ENCODE measurements around the gene ANKRA2. TPM values are rescaled to one million over a fixed set of nuclear protein-coding genes. Genes with fewer than 3 reads are reported as not detected.
"Not testable (repeated sequence)": the region's sequence is repeated elsewhere in the genome, so short reads cannot be mapped to it uniquely, and the experiment has no call there.

The ANKRA2 gene
- total RNA-seq, 1 donor from 2014 or later, result 10.8 TPM

GRCh38 chr5:73523861-73524260 lies 41.6 kb downstream of the ANKRA2 start:
- TF ChIP-seq CTCF (conservative IDR thresholded peaks at IDR 0.05; ENCODE audit: low read depth, low read length), result no peak
- H3K4me3 ChIP-seq (ENCODE audit: low read depth, low read length), result no peak overlapping the region
- no peak for DNase-seq (ENCODE audit: low read depth)

- TF ChIP-seq CTCF (conservative IDR thresholded peaks at IDR 0.05; ENCODE audit: low read depth, low read length), result no peak
- DNase-seq (ENCODE audit: low read depth), result no peak
- no peak overlapping the region for H3K4me3 ChIP-seq (ENCODE audit: low read depth, low read length)
Measured at GRCh38 chr5:73522989-73523388, 42.5 kb downstream of the ANKRA2 start.

GRCh38 chr5:73519531-73520283 lies 45.7 kb downstream of the ANKRA2 start:
- no peak for DNase-seq (ENCODE audit: low read depth)
- peak; percentile 81 for TF ChIP-seq CTCF (conservative IDR thresholded peaks at IDR 0.05; ENCODE audit: low read depth, low read length)
- H3K4me3 ChIP-seq (ENCODE audit: low read depth, low read length), result no peak overlapping the region

GRCh38 chr5:73515232-73515631 lies 50.2 kb downstream of the ANKRA2 start:
- TF ChIP-seq CTCF (conservative IDR thresholded peaks at IDR 0.05; ENCODE audit: low read depth, low read length), result no peak
- no peak overlapping the region for H3K4me3 ChIP-seq (ENCODE audit: low read depth, low read length)
- no peak for DNase-seq (ENCODE audit: low read depth)

DNA sequence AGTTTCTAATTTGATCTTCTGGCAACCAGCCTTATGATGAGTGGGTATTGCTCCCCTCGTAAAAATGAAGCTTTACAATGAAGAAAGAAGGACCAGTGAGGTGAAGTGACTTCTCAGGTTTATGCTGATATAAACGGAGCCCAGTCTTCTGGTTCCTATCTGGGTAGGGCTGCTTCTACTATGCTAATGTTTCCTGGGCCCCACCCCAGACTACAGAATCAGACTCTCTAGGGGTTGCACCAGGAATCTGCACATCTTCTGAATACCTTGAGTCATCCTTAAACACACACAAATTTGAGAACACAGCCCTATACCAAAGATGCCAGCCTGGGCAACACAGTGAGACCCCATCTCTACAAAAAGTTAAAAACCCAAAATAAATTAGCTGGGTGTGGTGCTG lies 51.0 kb downstream of the ANKRA2 start:
- DNase-seq (ENCODE audit: low read depth), result no peak
- H3K4me3 ChIP-seq (ENCODE audit: low read depth, low read length), result no peak overlapping the region
- no peak for TF ChIP-seq CTCF (conservative IDR thresholded peaks at IDR 0.05; ENCODE audit: low read depth, low read length)

DNA sequence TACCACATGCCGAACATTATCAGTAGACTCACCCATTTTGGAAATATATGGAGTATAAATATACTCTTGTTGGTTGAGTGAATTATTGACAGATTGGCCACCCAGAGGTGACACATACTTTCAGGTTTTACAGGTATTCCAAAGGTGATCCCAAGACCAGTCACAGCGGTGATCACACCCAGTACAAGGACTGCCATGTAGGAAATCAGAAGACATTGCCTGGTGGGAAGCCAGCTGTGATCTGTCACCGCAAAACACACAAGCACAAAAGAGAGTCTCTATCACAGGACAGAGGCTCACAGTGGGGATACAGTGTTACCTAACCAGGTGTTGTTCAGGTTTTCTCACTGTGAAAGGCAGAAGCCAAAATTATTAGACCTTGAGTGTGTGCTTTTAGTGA lies 51.4 kb downstream of the ANKRA2 start:
- no peak for DNase-seq (ENCODE audit: low read depth)
- no peak for TF ChIP-seq CTCF (conservative IDR thresholded peaks at IDR 0.05; ENCODE audit: low read depth, low read length)

GRCh38 chr5:73508521-73508920 lies 56.9 kb downstream of the ANKRA2 start:
- H3K4me3 ChIP-seq (ENCODE audit: low read depth, low read length); DNase-seq (ENCODE audit: low read depth): not testable (repeated sequence)

More for the DNA sequence above, 51.4 kb downstream of the ANKRA2 start:
- no peak overlapping the region for H3K4me3 ChIP-seq (ENCODE audit: low read depth, low read length)
